Adipocyte (in vitro differentiated cells): ENCODE data around the gene CNTN5.
A peak's percentile ranks its signal among the peaks of the same experiment; 100 is the strongest.

Source experiments
- DNase-seq: peaks from one replicate; pipeline ENCODE4 v3.0.0-alpha.2; 2015; ENCODE audit warnings: low read depth
- H3K27me3 ChIP-seq: replicated peaks from 2 replicates; pipeline ENCODE4 v1.7.0; 2013; ENCODE audit warnings: mild to moderate bottlenecking, low read length, moderate library complexity; ENCODE audit not compliant: control insufficient read depth, insufficient read depth
- H3K36me3 ChIP-seq: 2 replicates; pipeline ENCODE4 v1.7.0; 2013; ENCODE audit warnings: low read length, mild to moderate bottlenecking, moderate library complexity; ENCODE audit not compliant: control insufficient read depth, insufficient read depth, severe bottlenecking
- H3K4me1 ChIP-seq: 2 replicates; pipeline ENCODE4 v1.7.0; 2013; ENCODE audit warnings: mild to moderate bottlenecking, low read length, moderate library complexity; ENCODE audit not compliant: control insufficient read depth, insufficient read depth
- H3K4me3 ChIP-seq: 2 replicates; pipeline ENCODE4 v1.7.0; 2013; ENCODE audit warnings: mild to moderate bottlenecking, low read length, moderate library complexity
- H3K9ac ChIP-seq: 2 replicates; pipeline ENCODE4 v1.7.0; 2013; ENCODE audit warnings: mild to moderate bottlenecking, low read length, moderate library complexity
- H3K9me3 ChIP-seq: 2 replicates; pipeline ENCODE4 v1.7.0; 2013; ENCODE audit warnings: mild to moderate bottlenecking, low read length, moderate library complexity; ENCODE audit not compliant: control insufficient read depth

CNTN5 gene

GRCh38 chr11:99686838-99687237, 666.1 kb downstream of the CNTN5 start:
- Histone ChIP-seq H3K4me3 (no peak overlapping the region), H3K9ac (no peak overlapping the region), H3K9me3 (peaks cover 4% of the 10 kb centered on the region), H3K4me1 (no peaks in the 10 kb centered on the region), H3K27me3 (no peaks in the 10 kb centered on the region), H3K36me3 (no peaks in the 10 kb centered on the region)
- DNase-seq, result no peak

GRCh38 chr11:99687320-99687719, 666.6 kb downstream of the CNTN5 start:
- Histone ChIP-seq H3K9me3 (peaks cover 9% of the 10 kb centered on the region), H3K36me3 (no peaks in the 10 kb centered on the region), H3K4me1 (no peaks in the 10 kb centered on the region), H3K9ac (no peak overlapping the region), H3K27me3 (no peaks in the 10 kb centered on the region), H3K4me3 (no peak overlapping the region)
- DNase-seq, result peak; percentile 15

GRCh38 chr11:99693941-99694492, 673.3 kb downstream of the CNTN5 start:
- peak; percentile 66 for DNase-seq
- H3K36me3 ChIP-seq, result no peaks in the 10 kb centered on the region

GRCh38 chr11:99695106-99695505, 674.4 kb downstream of the CNTN5 start:
- Histone ChIP-seq H3K9me3 (peaks cover 11% of the 10 kb centered on the region), H3K36me3 (no peaks in the 10 kb centered on the region), H3K4me1 (no peaks in the 10 kb centered on the region), H3K27me3 (no peaks in the 10 kb centered on the region), H3K4me3 (no peak overlapping the region), H3K9ac (no peak overlapping the region)
- DNase-seq, result no peak

More at GRCh38 chr11:99693941-99694492, 673.3 kb downstream of the CNTN5 start:
- no peaks in the 10 kb centered on the region for H3K27me3 ChIP-seq
- no peak overlapping the region for H3K9ac ChIP-seq
- H3K9me3 ChIP-seq, result peaks cover 11% of the 10 kb centered on the region
- no peaks in the 10 kb centered on the region for H3K4me1 ChIP-seq
- no peak overlapping the region for H3K4me3 ChIP-seq

- Histone ChIP-seq H3K4me1 (no peaks in the 10 kb centered on the region), H3K36me3 (no peaks in the 10 kb centered on the region), H3K9ac (no peak overlapping the region), H3K27me3 (no peaks in the 10 kb centered on the region), H3K9me3 (no peaks in the 10 kb centered on the region), H3K4me3 (no peak overlapping the region)
- no peak for DNase-seq
Observed at GRCh38 chr11:99706848-99707247, 686.1 kb downstream of the CNTN5 start.

- no peak for DNase-seq
- H3K9me3 ChIP-seq, result no peaks in the 10 kb centered on the region
- no peaks in the 10 kb centered on the region for H3K4me1 ChIP-seq
- H3K4me3 ChIP-seq, result no peak overlapping the region
- H3K9ac ChIP-seq, result no peak overlapping the region
- H3K36me3 ChIP-seq, result no peaks in the 10 kb centered on the region
- no peaks in the 10 kb centered on the region for H3K27me3 ChIP-seq
Observed at GRCh38 chr11:99708928-99709672, 688.4 kb downstream of the CNTN5 start.

GRCh38 chr11:99716302-99716701, 695.6 kb downstream of the CNTN5 start:
- no peak overlapping the region for H3K4me3 ChIP-seq

GRCh38 chr11:99718291-99718690, 697.5 kb downstream of the CNTN5 start:
- no peaks in the 10 kb centered on the region for H3K4me1 ChIP-seq
- H3K4me3 ChIP-seq, result no peak overlapping the region
- no peaks in the 10 kb centered on the region for H3K9me3 ChIP-seq
- DNase-seq, result no peak
- no peak overlapping the region for H3K9ac ChIP-seq
- no peaks in the 10 kb centered on the region for H3K36me3 ChIP-seq
- H3K27me3 ChIP-seq, result no peaks in the 10 kb centered on the region

More at GRCh38 chr11:99716302-99716701, 695.6 kb downstream of the CNTN5 start:
- Histone ChIP-seq H3K27me3 (no peaks in the 10 kb centered on the region), H3K9ac (no peak overlapping the region), H3K36me3 (no peaks in the 10 kb centered on the region), H3K4me1 (no peaks in the 10 kb centered on the region), H3K9me3 (no peaks in the 10 kb centered on the region)
- no peak for DNase-seq

- Histone ChIP-seq H3K27me3 (peaks cover 2% of the 10 kb centered on the region), H3K9ac (no peak overlapping the region), H3K36me3 (no peaks in the 10 kb centered on the region), H3K4me3 (no peak overlapping the region), H3K4me1 (no peaks in the 10 kb centered on the region), H3K9me3 (no peaks in the 10 kb centered on the region)
- peak; percentile 57 for DNase-seq
Observed at GRCh38 chr11:99739464-99740089, 718.8 kb downstream of the CNTN5 start.

- no peaks in the 10 kb centered on the region for H3K36me3 ChIP-seq
- H3K27me3 ChIP-seq, result peaks cover 2% of the 10 kb centered on the region
- H3K9ac ChIP-seq, result no peak overlapping the region
- H3K9me3 ChIP-seq, result no peaks in the 10 kb centered on the region
- DNase-seq, result no peak
- H3K4me3 ChIP-seq, result no peak overlapping the region
- no peaks in the 10 kb centered on the region for H3K4me1 ChIP-seq
Observed at GRCh38 chr11:99742501-99742900, 721.8 kb downstream of the CNTN5 start.

GRCh38 chr11:99759787-99760186, 739.0 kb downstream of the CNTN5 start:
- Histone ChIP-seq H3K9me3 (no peaks in the 10 kb centered on the region), H3K4me1 (no peaks in the 10 kb centered on the region), H3K4me3 (no peak overlapping the region), H3K9ac (no peak overlapping the region), H3K36me3 (no peaks in the 10 kb centered on the region), H3K27me3 (no peaks in the 10 kb centered on the region)
- DNase-seq, result no peak
